CD4-positive, alpha-beta T cell treated with Interleukin-2 at 100 ng/mL for 4 hours (primary cell): ENCODE results near the gene TACO1.
A peak's percentile ranks its signal among the peaks of the same experiment; 100 is the strongest.

Experiments
- DNase-seq: peaks from one replicate; pipeline ENCODE4 v3.0.0-alpha.2; 2020; ENCODE audit warnings: low spot score

The TACO1 gene

GRCh38 chr17:63600569-63601438 lies at the start of gene TACO1:
TACO1 (plus strand) TSS chr17:63600895; CDS start chr17:63601084, 189 bp downstream.
- peak; percentile 80 for DNase-seq

GRCh38 chr17:63552211-63552610 lies 48.5 kb upstream of the TACO1 start:
- DNase-seq = no peak

- DNase-seq = no peak
These were observed 45.1 kb upstream of the TACO1 start for GRCh38 chr17:63555500-63556156.

GRCh38 chr17:63557416-63557815 lies 43.3 kb upstream of the TACO1 start:
- DNase-seq = no peak

- DNase-seq = no peak
These were observed 42.3 kb upstream of the TACO1 start for GRCh38 chr17:63558441-63558840.

- no peak for DNase-seq
These were observed 38.9 kb upstream of the TACO1 start for GRCh38 chr17:63561819-63562218.

GRCh38 chr17:63563339-63563738 lies 37.4 kb upstream of the TACO1 start:
- DNase-seq = no peak

- no peak for DNase-seq
These were observed 36.1 kb upstream of the TACO1 start for GRCh38 chr17:63564562-63564961.

- no peak for DNase-seq
These were observed 33.5 kb upstream of the TACO1 start for GRCh38 chr17:63567229-63567628.

GRCh38 chr17:63568563-63568962 lies 32.1 kb upstream of the TACO1 start:
- no peak for DNase-seq

- DNase-seq = peak; percentile 38
These were observed 28.9 kb upstream of the TACO1 start for GRCh38 chr17:63571632-63572310.

GRCh38 chr17:63573634-63574033 lies 27.1 kb upstream of the TACO1 start:
- no peak for DNase-seq

- no peak for DNase-seq
These were observed 22.5 kb upstream of the TACO1 start for GRCh38 chr17:63578027-63578768.

GRCh38 chr17:63578769-63579111 lies 22.0 kb upstream of the TACO1 start:
- no peak for DNase-seq

- DNase-seq = no peak
These were observed 21.1 kb upstream of the TACO1 start for GRCh38 chr17:63579633-63580032.

- no peak for DNase-seq
These were observed 12.9 kb upstream of the TACO1 start for GRCh38 chr17:63587770-63588169.

GRCh38 chr17:63588797-63589196 lies 11.9 kb upstream of the TACO1 start:
- no peak for DNase-seq

- DNase-seq = no peak
These were observed 11.0 kb upstream of the TACO1 start for GRCh38 chr17:63589646-63590045.

- no peak for DNase-seq
These were observed 7.9 kb upstream of the TACO1 start for GRCh38 chr17:63592797-63593196.

GRCh38 chr17:63595132-63595531 lies 5.6 kb upstream of the TACO1 start:
- DNase-seq = no peak

GRCh38 chr17:63596856-63597586 lies 3.7 kb upstream of the TACO1 start:
- DNase-seq = peak; percentile 49

GRCh38 chr17:63598281-63598680 lies 2.4 kb upstream of the TACO1 start:
- DNase-seq = peak; percentile 54
